ENCODE results near the gene SSMEM1.
"Not testable (repeated sequence)": the region's sequence is repeated elsewhere in the genome, so short reads cannot be mapped to it uniquely, and the experiment has no call there.

DNA sequence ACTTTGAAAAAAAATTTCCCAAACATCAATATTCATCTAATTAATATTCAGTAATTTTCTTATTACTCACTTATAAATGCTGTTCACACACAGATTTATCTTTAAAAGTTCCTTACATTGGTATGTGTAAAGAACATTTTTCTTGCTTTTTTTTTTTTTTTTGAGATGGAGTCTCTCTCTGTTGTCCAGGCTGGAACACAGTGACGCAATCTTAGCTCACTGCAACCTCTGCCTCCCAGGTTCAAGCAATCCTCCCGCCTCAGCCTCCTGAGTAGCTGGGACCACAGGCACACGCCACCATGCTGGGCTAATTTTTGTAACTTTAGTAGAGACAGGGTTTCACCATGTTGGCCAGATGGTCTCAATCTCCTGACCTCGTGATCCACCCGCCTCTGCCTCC lies 23.3 kb upstream of the SSMEM1 start:
- TF ChIP-seq CTCF, POLR2A (IDR thresholded peaks at IDR 0.05): not testable (repeated sequence)
